NB4 (cell line): ENCODE results near the gene TIMM10.

Experiments
- CTCF ChIP-seq: IDR thresholded peaks from one replicate; pipeline ENCODE4 v1.5.1; 2012; ENCODE audit warnings: low read depth, low read length
- MAX ChIP-seq: IDR thresholded peaks from 2 replicates; pipeline ENCODE4 v1.6.1; 2011; ENCODE audit warnings: low read depth, low read length
- MYC ChIP-seq: IDR thresholded peaks from 2 replicates; pipeline ENCODE4 v1.6.1; 2011; ENCODE audit warnings: low read depth, low read length
- POLR2A ChIP-seq: IDR thresholded peaks from 2 replicates; pipeline ENCODE4 v1.6.1; 2011; ENCODE audit warnings: mild to moderate bottlenecking; ENCODE audit not compliant: insufficient read length; ENCODE audit errors: extremely low read depth

- TF ChIP-seq CTCF (no peak), MAX (no peak), POLR2A (no peak), MYC (no peak)
Observed at GRCh38 chr11:57487021-57487778, 43.4 kb downstream of the TIMM10 start.
